T-cell (primary cell): Measurements from ENCODE around the gene OR2S2. TPM values are rescaled to one million over a fixed set of nuclear protein-coding genes. Genes with fewer than 3 reads are reported as not detected.

Source experiments
- ATAC-seq, 4 experiments: fragments of 200-7000 bp in 3 of 4; fragments of 150-1000 bp in 1 of 4; cut with Tn5 transposase; replicated peaks in 1 of 4; 1 replicate in 3 of 4; 2 replicates in 1 of 4; pipeline ENCODE4 v1.10.0; 2021; ENCODE audit warnings: moderate library complexity in 3 of 4, mild to moderate bottlenecking in 2 of 4, moderate number of reproducible peaks in 1 of 4
- CTCF ChIA-PET, 2 donors: fragments of 300-600 bp; sonication (Branson Sonifier 250); formaldehyde crosslinking; loops; one replicate each; lab custom pipeline; 2022; ENCODE audit warnings: antibody characterized with exemption in 2 of 2; lab: Charles Lee
- POLR2A ChIA-PET, 2 donors: fragments of 300-600 bp; sonication (Branson Sonifier 250); formaldehyde crosslinking; loops; one replicate each; lab custom pipeline; 2022; ENCODE audit warnings: antibody characterized with exemption in 2 of 2; lab: Charles Lee
- DNase-seq, 35 experiments: peaks; one replicate each; pipeline versions ENCODE4 v3.0.0 to v3.0.0-alpha.2; 2013 to 2023
- H3K27ac ChIP-seq: one replicate; pipeline ENCODE4 v1.5.1; 2013; ENCODE audit warnings: low read length
- H3K27me3 ChIP-seq, 2 experiments: replicated peaks in 1 of 2; 1 replicate in 1 of 2; 2 replicates in 1 of 2; pipeline versions ENCODE4 v1.6.1 to v1.7.0; 2013; ENCODE audit warnings: low read length in 1 of 2, mixed read lengths in 1 of 2; ENCODE audit not compliant: control insufficient read depth in 2 of 2, insufficient read depth in 2 of 2; ENCODE audit errors: extremely low read depth in 1 of 2
- H3K36me3 ChIP-seq, 2 donors: 1 replicate in 1 of 2; 2 replicates in 1 of 2; pipeline versions ENCODE4 v1.6.1 to v1.7.0; 2013; ENCODE audit warnings: low read length in 1 of 2; ENCODE audit not compliant: control insufficient read depth in 2 of 2, insufficient read depth in 1 of 2; ENCODE audit errors: extremely low read depth in 1 of 2
- H3K4me1 ChIP-seq, 2 experiments: 1 replicate in 1 of 2; 2 replicates in 1 of 2; pipeline versions ENCODE4 v1.6.1 to v1.7.0; 2013; ENCODE audit warnings: low read length in 2 of 2, mixed read lengths in 1 of 2; ENCODE audit not compliant: insufficient read depth in 2 of 2, control insufficient read depth in 1 of 2; ENCODE audit errors: extremely low read depth in 1 of 2
- H3K4me3 ChIP-seq, 2 donors: 1 replicate in 1 of 2; 2 replicates in 1 of 2; pipeline versions ENCODE4 v1.5.1 to v1.7.0; 2013; ENCODE audit warnings: mild to moderate bottlenecking in 2 of 2, low read length in 1 of 2, moderate library complexity in 1 of 2; ENCODE audit not compliant: control insufficient read depth in 1 of 2; ENCODE audit errors: extremely low read depth in 1 of 2
- H3K9me3 ChIP-seq: 2 replicates; pipeline ENCODE4 v1.7.0; 2013
- H3K27ac Mint-ChIP-seq, 2 donors: one replicate each; pipeline ENCODE4 v1.8.0; 2020 to 2021; ENCODE audit warnings: mild to moderate bottlenecking in 2 of 2, mixed read lengths in 2 of 2
- H3K27me3 Mint-ChIP-seq, 2 donors: one replicate each; pipeline ENCODE4 v1.8.0; 2021 to 2022; ENCODE audit warnings: mixed read lengths in 2 of 2
- H3K36me3 Mint-ChIP-seq: one replicate; pipeline ENCODE4 v1.8.0; 2021; ENCODE audit warnings: mixed read lengths
- H3K4me1 Mint-ChIP-seq, 3 donors: one replicate each; pipeline ENCODE4 v1.8.0; 2020 to 2022; ENCODE audit warnings: mixed read lengths in 3 of 3, mild to moderate bottlenecking in 1 of 3
- H3K4me3 Mint-ChIP-seq, 3 donors: one replicate each; pipeline ENCODE4 v1.8.0; 2020 to 2022; ENCODE audit warnings: mild to moderate bottlenecking in 3 of 3, mixed read lengths in 3 of 3, moderate library complexity in 3 of 3
- H3K9me3 Mint-ChIP-seq, 3 donors: one replicate each; pipeline ENCODE4 v1.8.0; 2020 to 2022; ENCODE audit warnings: mixed read lengths in 3 of 3
- WGBS: methylation state at CpG from one replicate; pipeline ENCODE4 v1.1.5; 2013; ENCODE audit warnings: missing lambda C conversion rate; ENCODE audit not compliant: insufficient coverage; 5-methylcytosine and 5-hydroxymethylcytosine counted together
- total RNA-seq, 35 experiments: library from RNA in 6 of 35; stranded (reverse) in 6 of 35; fragments of 120-200 nt in 1 of 35; gene quantifications; one replicate each; pipeline versions ENCODE4 v1.2.1 to v1.2.4 and lab custom pipeline; 2013 to 2026

The OR2S2 gene
- total RNA-seq, 5 donors from 2014 or later (not counting 1 experiment from before 2014, with no cell fraction given), result not detected

GRCh38 chr9:35984021-35984420, 26.1 kb upstream of the OR2S2 start:
- no peak overlapping the region for H3K4me3 ChIP-seq
- H3K27ac Mint-ChIP-seq, result no peak overlapping the region
- ChIA-PET CTCF (interaction anchor here in 1 of 2 donors (0.6 kb wide), 1 partner anchor 121 kb away, joined by 3 read pairs; no protein-coding TSS in a partner anchor), POLR2A (no interaction called here)
- no CpG with 5 or more reads among the region's 1 CpG for WGBS
- H3K27me3 ChIP-seq, result peaks cover 0 to 16% of the 10 kb centered on the region in 2 experiments
- peaks cover 30 to 45% of the 10 kb centered on the region in 2 donors for H3K27me3 Mint-ChIP-seq
- H3K36me3 Mint-ChIP-seq, result no peaks in the 10 kb centered on the region
- peaks cover 0 to 3% of the 10 kb centered on the region in 2 experiments for H3K4me1 ChIP-seq
- no peaks in the 10 kb centered on the region for H3K9me3 Mint-ChIP-seq
- H3K27ac ChIP-seq, result no peak overlapping the region
- no peaks in the 10 kb centered on the region for H3K9me3 ChIP-seq
- no peaks in the 10 kb centered on the region for H3K36me3 ChIP-seq
- DNase-seq, result no peak
- no peak overlapping the region for H3K4me3 Mint-ChIP-seq
- no peak for ATAC-seq
- H3K4me1 Mint-ChIP-seq, result peaks cover 0 to 8% (median 8%) of the 10 kb centered on the region in 3 donors

- CTCF ChIA-PET, result no interaction called here
These were observed 23.7 kb upstream of the OR2S2 start for GRCh38 chr9:35981699-35982098.

DNA sequence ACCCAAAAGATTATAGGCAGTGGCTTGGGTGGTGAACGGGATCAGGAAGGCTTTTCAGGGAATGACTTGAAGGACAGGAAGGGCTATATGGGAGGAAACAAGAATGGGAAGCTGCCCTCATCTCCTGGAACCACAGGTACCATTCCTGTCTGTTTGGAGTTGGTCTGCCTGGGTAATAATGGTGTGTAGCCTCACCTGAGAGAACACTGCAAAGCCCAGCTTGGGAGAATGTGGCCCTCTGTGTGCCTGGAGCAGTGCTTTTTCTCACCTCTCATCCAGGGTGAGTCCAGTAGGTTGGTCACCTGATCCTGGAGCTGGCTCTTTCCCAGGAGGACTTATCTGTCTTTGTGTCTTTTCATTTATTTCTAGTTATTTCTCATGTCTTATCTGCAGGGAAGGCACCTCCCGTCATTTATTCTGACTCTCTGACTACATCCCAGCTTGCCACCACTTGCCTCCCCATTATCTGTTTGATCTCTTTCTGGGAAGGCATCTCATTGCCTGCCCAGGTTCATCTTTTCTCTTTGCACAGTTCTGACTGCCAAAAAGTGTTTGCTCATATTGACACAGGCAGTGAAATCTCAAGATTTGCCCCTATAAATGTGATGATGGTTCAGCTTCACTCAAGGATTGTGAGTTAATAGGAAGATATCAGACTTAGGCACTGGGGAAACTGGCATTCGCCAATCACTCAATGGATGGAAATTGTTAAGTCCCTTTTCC, 22.5 kb upstream of the OR2S2 start:
- no peak overlapping the region for H3K27ac Mint-ChIP-seq
- H3K4me1 Mint-ChIP-seq, result peaks cover 0 to 8% (median 8%) of the 10 kb centered on the region in 3 donors
- H3K27me3 Mint-ChIP-seq, result peaks cover 49 to 61% of the 10 kb centered on the region in 2 donors
- WGBS, result 67% methylated on average over 1 of the region's 3 CpGs
- DNase-seq (no peak), ATAC-seq (no peak)
- Histone ChIP-seq H3K4me1 (peaks cover 0 to 3% of the 10 kb centered on the region in 2 experiments), H3K4me3 (no peak overlapping the region), H3K27ac (no peak overlapping the region), H3K9me3 (no peaks in the 10 kb centered on the region), H3K27me3 (peaks cover 0 to 24% of the 10 kb centered on the region in 2 experiments), H3K36me3 (no peaks in the 10 kb centered on the region)
- H3K36me3 Mint-ChIP-seq, result peaks cover 2% of the 10 kb centered on the region
- H3K9me3 Mint-ChIP-seq, result peaks cover 6 to 7% (median 6%) of the 10 kb centered on the region in 3 donors
- no peak overlapping the region for H3K4me3 Mint-ChIP-seq
- ChIA-PET CTCF (no interaction called here), POLR2A (no interaction called here)

More at GRCh38 chr9:35981699-35982098, 23.7 kb upstream of the OR2S2 start:
- Histone ChIP-seq H3K4me1 (peaks cover 0 to 3% of the 10 kb centered on the region in 2 experiments), H3K36me3 (no peaks in the 10 kb centered on the region), H3K4me3 (no peak overlapping the region), H3K9me3 (no peaks in the 10 kb centered on the region), H3K27ac (no peak overlapping the region), H3K27me3 (peaks cover 0 to 14% of the 10 kb centered on the region in 2 experiments)
- H3K27ac Mint-ChIP-seq, result peak overlapping the region in 1 of 2 donors; percentile 52
- POLR2A ChIA-PET, result interaction anchor here in 1 of 2 donors (0.6 kb wide), 1 partner anchor 127 kb away, joined by 3 read pairs; no protein-coding TSS in a partner anchor
- no peak overlapping the region for H3K4me3 Mint-ChIP-seq
- WGBS, result no CpG with 5 or more reads among the region's 2 CpGs
- H3K27me3 Mint-ChIP-seq, result peaks cover 42 to 54% of the 10 kb centered on the region in 2 donors
- peaks cover 0 to 8% (median 8%) of the 10 kb centered on the region in 3 donors for H3K4me1 Mint-ChIP-seq
- H3K36me3 Mint-ChIP-seq, result no peaks in the 10 kb centered on the region
- no peaks in the 10 kb centered on the region for H3K9me3 Mint-ChIP-seq
- DNase-seq (no peak), ATAC-seq (peak in 1 of 4 experiments; percentile 40)

GRCh38 chr9:35978792-35979191, 20.8 kb upstream of the OR2S2 start:
- WGBS, result 100% methylated on average over 2 of the region's 6 CpGs
- ChIA-PET CTCF (no interaction called here), POLR2A (no interaction called here)

DNA sequence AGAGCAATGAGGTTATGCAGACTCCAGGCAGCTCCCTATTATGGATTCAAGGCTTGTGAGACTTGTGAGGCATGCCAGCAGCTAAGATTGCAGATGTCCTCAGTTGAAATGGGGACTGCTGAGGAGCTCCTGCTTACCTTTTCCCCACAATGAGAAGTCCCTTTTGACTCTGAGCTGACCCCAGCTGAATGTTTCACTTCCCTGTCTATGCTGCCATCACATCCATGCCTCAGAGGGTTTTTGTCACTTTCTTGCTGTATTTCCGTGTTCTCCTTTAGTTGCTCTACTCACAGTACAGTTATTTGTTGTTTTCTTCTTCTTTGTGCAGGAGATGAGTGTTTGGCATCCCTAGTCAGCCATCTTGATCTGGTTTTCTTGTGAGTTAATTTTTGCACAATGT, 18.8 kb upstream of the OR2S2 start:
- Histone ChIP-seq H3K4me3 (no peak overlapping the region), H3K27me3 (peaks cover 0 to 23% of the 10 kb centered on the region in 2 experiments), H3K36me3 (no peaks in the 10 kb centered on the region), H3K9me3 (no peaks in the 10 kb centered on the region), H3K27ac (no peak overlapping the region), H3K4me1 (peaks cover under 1 to 4% of the 10 kb centered on the region in 2 experiments)
- no peak overlapping the region for H3K4me3 Mint-ChIP-seq
- H3K9me3 Mint-ChIP-seq, result peaks cover 14 to 27% (median 17%) of the 10 kb centered on the region in 3 donors
- POLR2A ChIA-PET, result no interaction called here
- WGBS, result no CpG with 5 or more reads among the region's 1 CpG
- no peak overlapping the region for H3K27ac Mint-ChIP-seq
- DNase-seq (no peak), ATAC-seq (no peak)
- CTCF ChIA-PET, result interaction anchor here (0.6 to 1.0 kb wide), 3 partner anchors 32 to 890 kb away, joined by 3 read pairs; no protein-coding TSS in a partner anchor
- H3K27me3 Mint-ChIP-seq, result peaks cover 72 to 82% of the 10 kb centered on the region in 2 donors
- peaks cover 7 to 16% (median 14%) of the 10 kb centered on the region in 3 donors for H3K4me1 Mint-ChIP-seq
- peaks cover 15% of the 10 kb centered on the region for H3K36me3 Mint-ChIP-seq

More at GRCh38 chr9:35978792-35979191, 20.8 kb upstream of the OR2S2 start:
- DNase-seq (no peak), ATAC-seq (no peak)
- peaks cover 0 to 8% (median 8%) of the 10 kb centered on the region in 3 donors for H3K4me1 Mint-ChIP-seq
- no peak overlapping the region for H3K4me3 Mint-ChIP-seq
- H3K36me3 Mint-ChIP-seq, result peaks cover 14% of the 10 kb centered on the region
- no peak overlapping the region for H3K27ac Mint-ChIP-seq
- peaks cover 0 to 21% of the 10 kb centered on the region in 2 experiments for H3K27me3 ChIP-seq
- H3K4me1 ChIP-seq, result peaks cover 0 to 3% of the 10 kb centered on the region in 2 experiments
- peaks cover 14 to 23% (median 17%) of the 10 kb centered on the region in 3 donors for H3K9me3 Mint-ChIP-seq
- H3K36me3 ChIP-seq, result no peaks in the 10 kb centered on the region
- no peaks in the 10 kb centered on the region for H3K9me3 ChIP-seq
- no peak overlapping the region for H3K4me3 ChIP-seq
- no peak overlapping the region for H3K27ac ChIP-seq
- H3K27me3 Mint-ChIP-seq, result peaks cover 61 to 76% of the 10 kb centered on the region in 2 donors

- no peak overlapping the region for H3K27ac ChIP-seq
- POLR2A ChIA-PET, result no interaction called here
- peaks cover 65 to 79% of the 10 kb centered on the region in 2 donors for H3K27me3 Mint-ChIP-seq
These were observed 16.8 kb upstream of the OR2S2 start for GRCh38 chr9:35974800-35975199.

More at GRCh38 chr9:35974800-35975199, 16.8 kb upstream of the OR2S2 start:
- Histone ChIP-seq H3K9me3 (no peaks in the 10 kb centered on the region), H3K36me3 (no peaks in the 10 kb centered on the region), H3K4me3 (no peak overlapping the region), H3K4me1 (peaks cover 2 to 5% of the 10 kb centered on the region in 2 experiments), H3K27me3 (peaks cover 0 to 25% of the 10 kb centered on the region in 2 experiments)
- no CpG with 5 or more reads among the region's 1 CpG for WGBS
- peaks cover 14 to 27% (median 17%) of the 10 kb centered on the region in 3 donors for H3K9me3 Mint-ChIP-seq
- no peak overlapping the region for H3K27ac Mint-ChIP-seq
- ATAC-seq (no peak), DNase-seq (no peak)
- peaks cover 7 to 14% (median 12%) of the 10 kb centered on the region in 3 donors for H3K4me1 Mint-ChIP-seq
- CTCF ChIA-PET, result no interaction called here
- H3K36me3 Mint-ChIP-seq, result peaks cover 18% of the 10 kb centered on the region
- H3K4me3 Mint-ChIP-seq, result no peak overlapping the region
